K562 (cell line): ENCODE results near the gene CDCP2. TPM values are rescaled to one million over a fixed set of nuclear protein-coding genes. Genes with fewer than 3 reads are reported as not detected.
A peak's percentile ranks its signal among the peaks of the same experiment; 100 is the strongest.

Experiments
- ATAC-seq: fragments of 200-7000 bp; cut with Tn5 transposase; 3 replicates; pipeline ENCODE4 v1.9.1; 2020; ENCODE audit warnings: moderate library complexity
- BruUV-seq: library from RNA; stranded (reverse); fragments of 400-500 nt; replicated peaks from 2 replicates; lab custom pipeline; 2021; lab: Mats Ljungman, UMichigan
- CTCF ChIA-PET: fragments of 300-600 bp; formaldehyde crosslinking; extraction: SDS; loops from one replicate; lab custom pipeline; 2021; ENCODE audit warnings: low intra/inter-chr PET ratio; lab: Yijun Ruan, JAX
- POLR2A ChIA-PET: fragments of 300-600, 350-650 bp; sonication (Branson Sonifier 250); formaldehyde crosslinking; extraction: SDS; loops from one replicate; lab custom pipeline; 2021; ENCODE audit warnings: antibody characterized with exemption, inconsistent platforms; lab: Yijun Ruan, JAX
- DNase-seq, 4 experiments: peaks; one replicate each; pipeline versions ENCODE4 v3.0.0 to v3.0.0-alpha.2; 2011 to 2018; ENCODE audit warnings: low spot score in 3 of 4, mixed read lengths in 3 of 4; ENCODE audit errors: extremely low read depth in 1 of 4
- FAIRE-seq: peaks from 2 replicates; lab custom pipeline; 2011; peaks lifted over from hg19 to GRCh38; lab: Jason Lieb, UNC
- H2AFZ ChIP-seq: 2 replicates; pipeline ENCODE4 v1.6.0; 2011; ENCODE audit warnings: low read depth, low read length, control low read depth, inconsistent platforms
- H3K27ac ChIP-seq: fragments of 200-600 bp; 3 replicates; pipeline ENCODE4 v1.8.0; 2011; ENCODE audit warnings: low read depth, mild to moderate bottlenecking, control low read depth, inconsistent platforms, low read length, moderate library complexity, mixed read lengths; ENCODE audit errors: extremely low read depth
- H3K27me3 ChIP-seq, 2 experiments: fragments of 300-600 bp in 1 of 2; 2 replicates in 1 of 2; 3 replicates in 1 of 2; pipeline versions ENCODE4 v1.6.0 to v1.8.0; 2011; ENCODE audit warnings: inconsistent platforms in 2 of 2, low read length in 2 of 2, mild to moderate bottlenecking in 1 of 2, mixed read lengths in 1 of 2, moderate library complexity in 1 of 2; ENCODE audit not compliant: control insufficient read depth in 2 of 2, insufficient read depth in 2 of 2
- H3K36me3 ChIP-seq: fragments of 300-600 bp; 3 replicates; pipeline ENCODE4 v1.8.0; 2011; ENCODE audit warnings: mild to moderate bottlenecking, low read length, inconsistent platforms; ENCODE audit not compliant: control insufficient read depth, insufficient read depth
- H3K4me1 ChIP-seq, 2 experiments: fragments of 200-600 bp in 1 of 2; replicated peaks in 1 of 2; 2 replicates in 1 of 2; 3 replicates in 1 of 2; pipeline versions ENCODE4 v1.5.1 to v1.8.0; 2011; ENCODE audit warnings: inconsistent platforms in 2 of 2, low read length in 2 of 2, mild to moderate bottlenecking in 1 of 2, mixed read lengths in 1 of 2, moderate library complexity in 1 of 2; ENCODE audit not compliant: control insufficient read depth in 2 of 2, insufficient read depth in 2 of 2
- H3K4me2 ChIP-seq: 2 replicates; pipeline ENCODE4 v1.6.1; 2011; ENCODE audit warnings: low read length, control low read depth, inconsistent platforms, mixed read lengths; ENCODE audit not compliant: insufficient read depth
- H3K4me3 ChIP-seq: fragments of 200-600 bp; sonication (generic), shearing (Covaris generic); 2 replicates; pipeline ENCODE4 v1.5.1; 2016; ENCODE audit warnings: control low read depth, inconsistent platforms
- H3K79me2 ChIP-seq: fragments of 200-600 bp; 3 replicates; pipeline ENCODE4 v1.8.0; 2011; ENCODE audit warnings: low read length, inconsistent platforms; ENCODE audit not compliant: control insufficient read depth, insufficient read depth
- H3K9ac ChIP-seq, 2 experiments: 2 replicates each; pipeline versions ENCODE4 v1.6.0 to v1.6.1; 2011; ENCODE audit warnings: low read depth in 2 of 2, low read length in 2 of 2, control low read depth in 1 of 2, inconsistent platforms in 1 of 2, mild to moderate bottlenecking in 1 of 2, mixed read lengths in 1 of 2; ENCODE audit not compliant: insufficient read depth in 1 of 2
- H3K9me1 ChIP-seq: one replicate; pipeline ENCODE4 v1.6.0; 2011; ENCODE audit warnings: inconsistent platforms, mild to moderate bottlenecking, low read length, moderate library complexity; ENCODE audit not compliant: control insufficient read depth, insufficient read depth
- H3K9me3 ChIP-seq: replicated peaks from 2 replicates; pipeline ENCODE4 v1.5.1; 2011; ENCODE audit warnings: low read depth, low read length, inconsistent platforms; ENCODE audit not compliant: control insufficient read depth, insufficient read depth
- H4K20me1 ChIP-seq: replicated peaks from 2 replicates; pipeline ENCODE4 v1.6.1; 2011; ENCODE audit warnings: low read length, inconsistent platforms, mixed read lengths; ENCODE audit not compliant: control insufficient read depth, insufficient read depth
- ADNP ChIP-seq: fragments of 200-800 bp; sonication (Bioruptor generic); IDR thresholded peaks from 2 replicates; pipeline ENCODE4 v1.6.1; 2016; ENCODE audit warnings: missing genetic modification characterization, missing compliant biosample characterization
- ARID1B ChIP-seq: fragments of 450-650 bp; IDR thresholded peaks from 2 replicates; pipeline ENCODE4 v1.6.1; 2016; ENCODE audit warnings: antibody characterized with exemption, mild to moderate bottlenecking, inconsistent platforms
- BCOR ChIP-seq: fragments of 450-650 bp; IDR thresholded peaks from 2 replicates; pipeline ENCODE4 v1.6.1; 2016
- ETV1 ChIP-seq: fragments of 450-650 bp; conservative IDR thresholded peaks from 2 replicates; pipeline ENCODE4 v1.6.1; 2016; ENCODE audit warnings: missing genetic modification characterization, control low read depth, low read depth, missing compliant biosample characterization
- HNRNPL ChIP-seq: fragments of 200-400 bp; formaldehyde crosslinking; IDR thresholded peaks from 2 replicates; pipeline ENCODE4 v1.6.1; 2017; ENCODE audit warnings: low read depth, mild to moderate bottlenecking, low read length
- KDM1A ChIP-seq, 2 experiments: fragments of 450-650 bp; IDR thresholded peaks; 2 replicates each; pipeline ENCODE4 v1.6.1; 2016; ENCODE audit warnings: mild to moderate bottlenecking in 2 of 2
- RBM25 ChIP-seq: fragments of 200-400 bp; formaldehyde crosslinking; IDR thresholded peaks from 2 replicates; pipeline ENCODE4 v1.6.1; 2018; ENCODE audit warnings: low read length, low read depth, moderate library complexity; ENCODE audit not compliant: severe bottlenecking
- SAFB ChIP-seq: fragments of 200-400 bp; formaldehyde crosslinking; IDR thresholded peaks from 2 replicates; pipeline ENCODE4 v1.6.1; 2017; ENCODE audit warnings: low read depth, low read length, borderline replicate concordance
- U2AF1 ChIP-seq: fragments of 200-400 bp; formaldehyde crosslinking; optimal IDR thresholded peaks from 2 replicates; pipeline ENCODE3; 2017; ENCODE audit warnings: mild to moderate bottlenecking, low read depth, low read length, moderate library complexity
- ZNF41 ChIP-seq: fragments of 250-450 bp; sonication (Bioruptor Pico); conservative IDR thresholded peaks from 2 replicates; pipeline ENCODE4 v1.4.0; 2020; ENCODE audit warnings: mild to moderate bottlenecking
- WGBS: fragments of 100-300 bp; shearing (Covaris generic); methylation state at CpG from one replicate; pipeline ENCODE4 v1.1.6; 2016; ENCODE audit warnings: low coverage, mixed read lengths; ENCODE audit not compliant: insufficient coverage; ENCODE audit errors: missing lambda C conversion rate; 5-methylcytosine and 5-hydroxymethylcytosine counted together
- in situ Hi-C: fragments of 300-500 bp; cut with MboI; formaldehyde crosslinking; loops from 4 replicates; pipeline ENCODE4 v1.15.0; 2018; ENCODE audit warnings: inconsistent platforms, mixed read lengths
- intact Hi-C: fragments of 100-400 bp; cut with micrococcal nuclease; formaldehyde crosslinking; loops from 2 replicates; pipeline ENCODE4 v1.14.2; 2022
- polyA plus RNA-seq, 8 experiments: library from polyadenylated mRNA; depleted of rRNA in 4 of 8; stranded (reverse) in 5 of 8; unstranded in 3 of 8; fragments of >200 nt; fragmentation: Nextera tagmentation in 2 of 8; fragmentation: Illumina TruSeq in 1 of 8; extraction: Ambion mirVana in 2 of 8; extraction: Trizol in 1 of 8; gene quantifications; 2 replicates each; pipeline versions ENCODE4 v1.2.1 to v1.2.3, GENCODE V29; 2011 to 2014; ENCODE audit warnings: inconsistent platforms in 1 of 8, missing spikeins in 1 of 8
- total RNA-seq, 7 experiments: library from RNA; depleted of rRNA in 6 of 7; stranded (reverse); fragments of >200 nt in 6 of 7; fragmentation: Illumina TruSeq in 2 of 7; extraction: Trizol in 2 of 7; gene quantifications; 2 replicates each; pipeline versions ENCODE4 v1.2.1 to v1.2.3, GENCODE V29; 2011 to 2021; ENCODE audit warnings: low replicate concordance in 1 of 7

CDCP2 gene
- total and polyA plus RNA-seq, 9 of the 15 experiments (the other 6 are each of a cell fraction or from before 2014, with no cell fraction given) = not detected

- FAIRE-seq (peak; percentile 26), ATAC-seq (no peak), DNase-seq (no peak)
- ChIA-PET CTCF (no interaction called here), POLR2A (interaction anchor here (0.7 to 1.3 kb wide), 3 partner anchors 10 to 16 kb away, joined by 3 to 5 read pairs (median 3); no protein-coding TSS in a partner anchor)
- TF ChIP-seq ETV1 (tag) (no peak), RBM25 (peak; percentile 88), SAFB (no peak), ADNP (tag) (peak; percentile 67), BCOR (peak; percentile 70; the same call in 1 of the 2 replicates), ARID1B (no peak), ZNF41 (CRISPR knock-in tag) (no peak), HNRNPL (no peak), KDM1A (IDR thresholded peaks at IDR 0.05) (peak; percentile 15 to 51; a peak in 3 of 4 replicates), U2AF1 (no peak)
- H3K27me3 ChIP-seq = peaks cover 7 to 32% of the 10 kb centered on the region in 2 experiments; a peak in 4 of 5 replicates
- no peak overlapping the region for H2AFZ ChIP-seq
- 30% methylated on average over 3 of the region's 3 CpGs for WGBS
- H3K79me2 ChIP-seq = no peaks in the 10 kb centered on the region
- in situ Hi-C loops = no loop called here
- H3K4me3 ChIP-seq = no peak overlapping the region
- no peak overlapping the region for H3K9ac ChIP-seq
- H3K4me1 ChIP-seq = peaks cover 1 to 10% of the 10 kb centered on the region in 2 experiments; a peak in 4 of 5 replicates
- intact Hi-C loops = loop anchor here (10.0 kb wide), 1 partner anchor 538 kb away; no protein-coding TSS in a partner anchor
- H3K4me2 ChIP-seq = no peak overlapping the region
- no peaks in the 10 kb centered on the region for H3K9me1 ChIP-seq
- no peaks in the 10 kb centered on the region for H3K36me3 ChIP-seq
- H4K20me1 ChIP-seq = peaks cover 5% of the 10 kb centered on the region; the same call in 1 of the 2 replicates
- no peak overlapping the region for H3K27ac ChIP-seq
- BruUV-seq = no TSS peak
- H3K9me3 ChIP-seq = no peaks in the 10 kb centered on the region
These were observed 26.5 kb downstream of the CDCP2 start for GRCh38 chr1:54126271-54126815.
